ENCODE measurements around the gene FCHO1. TPM values are rescaled to one million over a fixed set of nuclear protein-coding genes. Genes with fewer than 3 reads are reported as not detected.

The FCHO1 gene
- total RNA-seq, 4 donors from 2014 or later = 32.6 to 48.2 (median 35.7) TPM

GRCh38 chr19:17735410-17735809 lies 15.9 kb upstream of the FCHO1 start:
- Histone ChIP-seq H3K4me1 (no peaks in the 10 kb centered on the region), H3K36me3 (peaks cover 41% of the 10 kb centered on the region), H3K9me3 (no peaks in the 10 kb centered on the region), H3K27ac (no peak overlapping the region), H3K4me3 (no peak overlapping the region), H3K27me3 (no peaks in the 10 kb centered on the region)
- 85% methylated on average over 4 of the region's 5 CpGs for WGBS
- DNase-seq (ENCODE audit: low spot score in 2 of 2) = no peak
- TF ChIP-seq EP300 (IDR thresholded peaks at IDR 0.05) (no peak), POLR2A (IDR thresholded peaks at IDR 0.05) (no peak), POLR2AphosphoS5 (IDR thresholded peaks at IDR 0.05) (no peak)
- TF ChIP-seq, protein P1, sequence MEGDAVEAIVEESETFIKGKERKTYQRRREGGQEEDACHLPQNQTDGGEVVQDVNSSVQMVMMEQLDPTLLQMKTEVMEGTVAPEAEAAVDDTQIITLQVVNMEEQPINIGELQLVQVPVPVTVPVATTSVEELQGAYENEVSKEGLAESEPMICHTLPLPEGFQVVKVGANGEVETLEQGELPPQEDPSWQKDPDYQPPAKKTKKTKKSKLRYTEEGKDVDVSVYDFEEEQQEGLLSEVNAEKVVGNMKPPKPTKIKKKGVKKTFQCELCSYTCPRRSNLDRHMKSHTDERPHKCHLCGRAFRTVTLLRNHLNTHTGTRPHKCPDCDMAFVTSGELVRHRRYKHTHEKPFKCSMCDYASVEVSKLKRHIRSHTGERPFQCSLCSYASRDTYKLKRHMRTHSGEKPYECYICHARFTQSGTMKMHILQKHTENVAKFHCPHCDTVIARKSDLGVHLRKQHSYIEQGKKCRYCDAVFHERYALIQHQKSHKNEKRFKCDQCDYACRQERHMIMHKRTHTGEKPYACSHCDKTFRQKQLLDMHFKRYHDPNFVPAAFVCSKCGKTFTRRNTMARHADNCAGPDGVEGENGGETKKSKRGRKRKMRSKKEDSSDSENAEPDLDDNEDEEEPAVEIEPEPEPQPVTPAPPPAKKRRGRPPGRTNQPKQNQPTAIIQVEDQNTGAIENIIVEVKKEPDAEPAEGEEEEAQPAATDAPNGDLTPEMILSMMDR (IDR thresholded peaks at IDR 0.05) = no peak

DNA sequence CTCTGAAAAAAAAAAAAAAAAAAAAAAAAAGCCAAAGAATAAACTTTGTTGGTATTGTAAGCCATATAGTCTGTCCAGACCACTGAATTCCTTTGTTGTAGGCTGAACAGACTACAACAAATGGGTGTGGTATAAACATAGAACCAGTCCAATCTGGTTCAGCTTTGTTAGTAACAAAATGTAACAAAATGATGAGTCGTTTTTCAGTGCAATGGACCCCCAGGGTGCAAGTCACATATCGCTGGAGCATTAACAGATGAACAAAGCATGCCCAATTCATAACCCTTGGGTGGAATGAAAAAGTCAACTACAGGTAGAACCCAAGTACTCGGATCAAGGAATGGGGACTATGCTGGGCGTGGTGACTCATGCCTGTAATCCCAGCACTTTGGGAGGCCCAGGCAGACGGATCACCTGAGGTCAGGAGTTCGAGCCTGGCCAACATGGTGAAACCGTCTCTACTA lies 13.6 kb upstream of the FCHO1 start:
- H3K27ac ChIP-seq = no peak overlapping the region
- no peaks in the 10 kb centered on the region for H3K27me3 ChIP-seq
- TF ChIP-seq EP300 (IDR thresholded peaks at IDR 0.05) (no peak), POLR2A (IDR thresholded peaks at IDR 0.05) (no peak), POLR2AphosphoS5 (IDR thresholded peaks at IDR 0.05) (no peak)
- TF ChIP-seq, protein P1 (IDR thresholded peaks at IDR 0.05) = no peak
- no peaks in the 10 kb centered on the region for H3K9me3 ChIP-seq
- peaks cover 28% of the 10 kb centered on the region for H3K36me3 ChIP-seq
- H3K4me3 ChIP-seq = no peak overlapping the region
- H3K4me1 ChIP-seq = no peaks in the 10 kb centered on the region
- WGBS = 77% methylated on average over 7 of the region's 7 CpGs
- no peak for DNase-seq (ENCODE audit: low spot score in 2 of 2)

GRCh38 chr19:17739121-17739875 lies 12.0 kb upstream of the FCHO1 start:
- Histone ChIP-seq H3K27me3 (no peaks in the 10 kb centered on the region), H3K9me3 (no peaks in the 10 kb centered on the region), H3K36me3 (peaks cover 12% of the 10 kb centered on the region), H3K4me3 (no peak overlapping the region), H3K27ac (no peak overlapping the region), H3K4me1 (no peaks in the 10 kb centered on the region)
- WGBS = 68% methylated on average over 13 of the region's 18 CpGs
- DNase-seq (ENCODE audit: low spot score in 2 of 2) = no peak
- TF ChIP-seq POLR2A (IDR thresholded peaks at IDR 0.05) (no peak), POLR2AphosphoS5 (IDR thresholded peaks at IDR 0.05) (no peak), EP300 (IDR thresholded peaks at IDR 0.05) (no peak)
- TF ChIP-seq, protein P1 (IDR thresholded peaks at IDR 0.05) = no peak

DNA sequence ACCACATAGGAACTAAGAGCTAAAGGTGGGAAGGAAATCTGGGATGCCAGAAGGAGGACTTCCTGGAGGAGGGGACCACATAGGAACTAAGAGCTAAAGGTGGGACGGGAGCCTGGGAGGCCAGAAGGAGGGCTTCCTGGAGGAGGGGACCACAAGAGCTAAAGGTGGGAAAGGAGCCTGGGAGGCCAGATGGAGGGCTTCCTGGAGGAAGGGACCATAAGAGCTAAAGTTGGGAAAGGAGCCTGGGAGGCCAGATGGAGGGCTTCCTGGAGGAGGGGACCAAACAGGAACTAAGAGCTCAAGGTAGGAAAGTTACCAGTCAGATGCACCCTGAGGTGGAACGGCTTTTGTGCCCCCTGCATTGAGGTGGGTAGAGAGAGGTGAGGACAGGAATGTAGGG lies 9.8 kb upstream of the FCHO1 start:
- 84% methylated on average over 2 of the region's 2 CpGs for WGBS
- no peak overlapping the region for H3K27ac ChIP-seq
- H3K4me1 ChIP-seq = no peaks in the 10 kb centered on the region
- H3K4me3 ChIP-seq = no peak overlapping the region
- H3K27me3 ChIP-seq = no peaks in the 10 kb centered on the region
- DNase-seq (ENCODE audit: low spot score in 2 of 2) = no peak
- TF ChIP-seq POLR2A (IDR thresholded peaks at IDR 0.05) (no peak), EP300 (IDR thresholded peaks at IDR 0.05) (no peak), POLR2AphosphoS5 (IDR thresholded peaks at IDR 0.05) (no peak)
- TF ChIP-seq, protein P1 (IDR thresholded peaks at IDR 0.05) = no peak
- no peaks in the 10 kb centered on the region for H3K9me3 ChIP-seq
- H3K36me3 ChIP-seq = no peaks in the 10 kb centered on the region

DNA sequence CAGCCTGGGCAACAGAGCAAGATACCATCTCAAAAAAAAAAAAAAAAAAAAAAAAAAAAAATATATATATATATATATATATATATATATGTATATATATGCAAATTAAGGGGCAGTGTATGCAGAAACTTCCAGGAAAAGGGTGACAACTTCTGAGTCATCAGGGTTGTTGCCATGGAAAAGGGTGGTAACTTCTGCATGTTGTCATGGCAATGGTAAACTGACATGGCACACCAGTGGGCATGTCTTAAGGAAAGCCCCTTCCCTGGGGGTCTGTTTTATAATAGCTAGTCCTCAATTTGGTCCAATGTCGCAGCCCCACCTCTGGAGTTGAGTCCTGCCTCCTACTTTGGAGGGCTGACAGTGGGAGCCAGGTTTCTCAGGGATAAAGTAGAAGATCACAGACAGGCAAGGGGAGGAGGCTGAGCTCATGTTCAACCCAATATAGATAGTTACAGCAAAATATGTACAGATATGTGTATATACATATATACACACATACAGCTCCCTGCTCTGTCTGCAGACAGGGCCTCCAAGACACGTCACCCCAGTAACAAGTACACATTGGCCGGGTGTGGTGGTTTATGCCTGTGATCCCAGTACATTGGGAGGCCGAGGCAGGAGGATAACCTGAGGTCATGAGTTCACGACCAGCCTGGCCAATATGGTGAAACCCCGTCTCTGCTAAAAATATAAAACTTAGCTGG lies 7.2 kb upstream of the FCHO1 start:
- no peaks in the 10 kb centered on the region for H3K27me3 ChIP-seq
- H3K9me3 ChIP-seq = no peaks in the 10 kb centered on the region
- H3K36me3 ChIP-seq = no peaks in the 10 kb centered on the region
- no peak for DNase-seq (ENCODE audit: low spot score in 2 of 2)
- H3K4me1 ChIP-seq = peaks cover 14% of the 10 kb centered on the region
- TF ChIP-seq POLR2A (IDR thresholded peaks at IDR 0.05) (no peak), EP300 (IDR thresholded peaks at IDR 0.05) (no peak), POLR2AphosphoS5 (IDR thresholded peaks at IDR 0.05) (no peak)
- TF ChIP-seq, protein P1 (IDR thresholded peaks at IDR 0.05) = no peak
- H3K27ac ChIP-seq = no peak overlapping the region
- no peak overlapping the region for H3K4me3 ChIP-seq
- 65% methylated on average over 6 of the region's 6 CpGs for WGBS

Data from suprapubic skin (tissue), 4 donors.